Measurements from ENCODE around the gene ACAP1.

ACAP1 gene

DNA sequence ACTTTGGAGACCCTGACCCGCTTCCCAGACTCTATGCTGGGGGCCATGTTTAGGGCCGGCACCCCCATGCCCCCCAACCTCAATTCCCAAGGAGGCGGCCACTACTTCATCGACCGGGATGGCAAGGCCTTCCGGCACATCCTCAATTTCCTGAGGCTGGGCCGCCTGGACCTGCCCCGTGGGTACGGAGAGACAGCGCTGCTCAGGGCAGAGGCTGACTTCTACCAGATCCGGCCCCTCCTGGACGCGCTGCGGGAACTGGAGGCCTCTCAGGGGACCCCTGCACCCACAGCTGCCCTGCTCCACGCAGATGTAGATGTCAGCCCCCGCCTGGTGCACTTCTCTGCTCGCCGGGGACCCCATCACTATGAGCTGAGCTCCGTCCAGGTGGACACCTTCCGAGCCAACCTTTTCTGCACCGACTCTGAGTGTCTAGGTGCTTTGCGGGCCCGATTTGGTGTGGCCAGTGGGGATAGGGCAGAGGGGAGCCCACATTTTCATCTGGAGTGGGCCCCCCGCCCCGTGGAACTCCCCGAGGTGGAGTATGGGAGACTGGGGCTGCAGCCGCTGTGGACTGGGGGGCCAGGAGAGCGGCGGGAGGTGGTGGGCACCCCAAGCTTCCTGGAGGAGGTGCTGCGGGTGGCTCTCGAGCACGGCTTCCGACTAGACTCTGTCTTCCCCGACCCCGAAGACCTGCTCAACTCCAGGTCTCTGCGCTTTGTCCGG, 16.7 kb downstream of the ACAP1 start:
- TF ChIP-seq GATA2 (IDR thresholded peaks at IDR 0.05; ENCODE audit: low read depth, low read length) (no peak), GATA3 (IDR thresholded peaks at IDR 0.05; ENCODE audit: low read depth, low read length) (no peak)

- TF ChIP-seq GATA2 (IDR thresholded peaks at IDR 0.05; ENCODE audit: low read depth, low read length), result no peak
- TF ChIP-seq GATA3 (IDR thresholded peaks at IDR 0.05; ENCODE audit: low read depth, low read length), result no peak
Measured at GRCh38 chr17:7354262-7354843, 18.0 kb downstream of the ACAP1 start.

DNA sequence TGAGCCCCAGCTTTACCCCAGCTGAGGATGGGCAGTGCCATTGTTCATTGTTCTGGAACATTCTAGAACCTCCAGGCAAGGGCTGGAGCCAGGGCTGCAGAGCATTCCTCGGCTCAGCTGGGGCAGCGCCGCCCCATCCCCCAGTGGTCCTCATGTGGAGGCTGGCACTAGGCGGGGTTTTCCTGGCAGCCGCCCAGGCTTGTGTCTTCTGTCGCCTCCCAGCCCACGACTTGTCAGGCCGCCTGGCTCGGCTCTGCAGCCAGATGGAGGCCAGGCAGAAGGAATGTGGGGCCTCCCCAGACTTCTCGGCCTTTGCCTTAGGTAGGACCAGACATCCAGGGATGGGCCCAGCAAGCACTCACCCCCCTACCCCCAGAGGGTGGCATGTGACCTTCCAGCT, 18.7 kb downstream of the ACAP1 start, which contains the start of gene TMEM95:
Gene TMEM95 (plus strand): TSS at position 104 of the 400 bp plus-strand sequence. CDS start 49 bp downstream, at position 153.
- TF ChIP-seq GATA2 (IDR thresholded peaks at IDR 0.05; ENCODE audit: low read depth, low read length), result no peak
- no peak for TF ChIP-seq GATA3 (IDR thresholded peaks at IDR 0.05; ENCODE audit: low read depth, low read length)

DNA sequence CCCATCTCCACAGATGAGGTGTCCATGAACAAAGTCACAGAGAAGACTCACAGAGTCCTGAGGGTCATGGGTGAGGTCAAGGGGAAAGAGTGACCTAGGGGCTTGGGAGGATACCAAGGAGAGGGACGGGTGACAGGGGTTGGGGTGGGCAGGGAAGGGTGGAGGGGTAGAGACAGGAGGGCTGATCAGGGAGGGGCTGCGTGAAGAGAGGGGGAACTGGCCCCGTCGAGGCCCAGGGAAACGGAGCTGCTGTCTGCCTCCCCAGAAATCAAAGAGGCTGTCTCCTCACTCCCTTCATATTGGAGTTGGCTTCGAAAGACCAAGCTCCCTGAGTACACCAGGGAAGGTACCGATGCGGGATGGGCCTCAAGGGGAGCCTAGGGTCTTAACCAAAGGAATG, 19.2 kb downstream of the ACAP1 start:
- TF ChIP-seq GATA2 (IDR thresholded peaks at IDR 0.05; ENCODE audit: low read depth, low read length) (no peak), GATA3 (IDR thresholded peaks at IDR 0.05; ENCODE audit: low read depth, low read length) (no peak)

GRCh38 chr17:7356072-7356549, 19.8 kb downstream of the ACAP1 start:
- TF ChIP-seq GATA2 (IDR thresholded peaks at IDR 0.05; ENCODE audit: low read depth, low read length) (no peak), GATA3 (IDR thresholded peaks at IDR 0.05; ENCODE audit: low read depth, low read length) (no peak)

DNA sequence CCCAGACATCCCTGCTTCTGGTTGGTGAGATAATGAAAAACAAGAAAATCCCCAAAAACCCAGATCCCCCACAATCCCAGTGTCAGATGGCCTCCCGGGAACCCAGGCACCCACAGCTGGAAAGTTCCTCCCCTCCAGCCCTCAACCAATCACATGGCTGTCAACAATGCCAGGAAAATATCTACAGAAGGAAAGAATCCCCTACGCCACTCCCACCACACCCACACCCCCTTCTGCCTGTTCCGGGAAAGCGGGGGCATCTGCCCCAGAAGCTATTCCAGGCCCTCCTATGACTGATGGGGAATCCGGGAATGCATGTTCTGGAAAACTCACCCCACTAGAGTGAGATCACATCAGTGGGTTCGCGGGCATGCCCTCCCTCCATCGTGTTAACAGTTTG, 20.4 kb downstream of the ACAP1 start:
- TF ChIP-seq GATA2 (IDR thresholded peaks at IDR 0.05; ENCODE audit: low read depth, low read length), result no peak
- TF ChIP-seq GATA3 (IDR thresholded peaks at IDR 0.05; ENCODE audit: low read depth, low read length), result no peak

DNA sequence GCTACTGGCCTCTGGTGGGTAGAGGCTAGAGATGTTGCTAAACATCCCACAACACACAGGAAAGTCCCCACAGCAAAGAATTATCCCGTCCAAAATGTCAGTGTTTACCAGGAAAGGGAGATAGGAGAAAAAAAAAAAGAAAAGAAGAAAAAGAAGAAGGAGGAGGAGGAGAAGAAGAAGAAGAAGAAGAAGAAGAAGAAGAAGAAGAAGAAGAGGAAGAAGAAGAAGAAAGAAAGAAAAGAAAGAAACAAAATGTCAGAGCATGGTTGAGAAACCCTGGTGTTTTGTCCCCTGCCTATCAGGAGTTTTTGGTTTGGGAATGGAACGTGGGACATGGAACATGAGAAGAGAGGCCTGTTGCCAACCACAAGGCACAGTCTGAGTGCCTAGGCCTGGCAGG, 21.1 kb downstream of the ACAP1 start:
- TF ChIP-seq GATA2 (IDR thresholded peaks at IDR 0.05; ENCODE audit: low read depth, low read length), result no peak
- TF ChIP-seq GATA3 (IDR thresholded peaks at IDR 0.05; ENCODE audit: low read depth, low read length), result no peak

DNA sequence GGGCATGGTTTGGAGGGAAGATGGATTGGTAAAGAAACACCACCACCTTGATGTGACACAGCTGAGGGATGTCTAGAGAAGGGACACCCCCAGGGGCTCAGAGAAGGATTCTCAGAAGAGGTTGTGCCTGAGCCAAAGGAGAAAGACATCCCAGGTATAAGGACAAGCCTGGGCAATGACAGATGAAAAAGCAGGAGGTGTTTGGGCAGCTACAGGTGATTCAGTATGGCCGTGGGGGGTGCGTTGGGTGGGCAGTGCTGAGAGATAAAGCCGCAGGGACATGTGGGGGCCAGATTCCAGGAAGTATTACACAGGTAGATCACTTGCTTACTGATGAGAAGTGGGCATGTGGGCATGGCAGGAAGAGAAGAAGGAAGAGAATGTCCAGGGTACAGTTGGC, 25.6 kb downstream of the ACAP1 start:
- TF ChIP-seq GATA3 (IDR thresholded peaks at IDR 0.05; ENCODE audit: low read depth, low read length) (no peak), GATA2 (IDR thresholded peaks at IDR 0.05; ENCODE audit: low read depth, low read length) (no peak)

DNA sequence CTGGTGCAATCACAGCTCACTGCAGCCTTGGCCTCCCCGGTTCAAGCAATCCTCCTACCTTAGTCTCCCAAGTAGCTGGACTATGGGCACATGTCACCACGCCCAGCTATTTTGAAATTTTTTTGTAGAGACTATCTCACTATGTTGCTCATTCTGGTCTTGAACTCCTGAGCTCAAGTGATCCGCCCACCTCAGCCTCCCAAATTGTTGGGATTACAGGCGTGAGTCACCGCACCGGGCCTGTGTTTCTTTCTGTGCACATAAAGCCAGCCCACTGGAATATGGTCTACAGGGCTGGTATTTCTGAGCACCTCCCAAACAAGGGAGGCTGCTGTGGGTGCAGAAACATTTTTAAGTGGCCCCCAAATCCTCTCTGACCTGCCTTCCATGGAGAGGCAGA, 27.0 kb downstream of the ACAP1 start:
- TF ChIP-seq GATA3 (IDR thresholded peaks at IDR 0.05; ENCODE audit: low read depth, low read length) (no peak), GATA2 (IDR thresholded peaks at IDR 0.05; ENCODE audit: low read depth, low read length) (no peak)

DNA sequence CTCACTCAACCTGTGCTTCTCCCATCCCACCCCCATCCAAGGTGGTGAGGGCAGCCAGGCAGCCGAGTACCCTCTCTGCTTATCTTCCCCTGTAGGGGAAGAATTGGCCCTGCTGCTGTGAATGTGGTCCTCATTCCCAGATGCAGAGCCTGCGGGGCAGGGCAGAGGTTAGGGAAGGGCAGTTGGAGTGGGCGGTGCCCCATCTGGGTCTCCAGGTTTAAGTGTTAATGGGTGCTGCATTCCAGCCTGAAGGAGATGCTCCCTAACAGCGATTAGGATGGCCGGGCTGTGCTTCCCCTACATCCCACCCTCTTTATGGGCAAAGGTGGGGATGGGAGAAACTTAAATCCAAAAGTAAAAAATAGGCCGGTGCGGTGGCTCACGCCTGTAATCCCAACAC, 30.8 kb downstream of the ACAP1 start:
- TF ChIP-seq GATA2 (IDR thresholded peaks at IDR 0.05; ENCODE audit: low read depth, low read length) (no peak), GATA3 (IDR thresholded peaks at IDR 0.05; ENCODE audit: low read depth, low read length) (no peak)

- TF ChIP-seq GATA2 (IDR thresholded peaks at IDR 0.05; ENCODE audit: low read depth, low read length) (no peak), GATA3 (IDR thresholded peaks at IDR 0.05; ENCODE audit: low read depth, low read length) (no peak)
Measured at GRCh38 chr17:7367918-7368598, 31.7 kb downstream of the ACAP1 start.

GRCh38 chr17:7369825-7370224, 33.5 kb downstream of the ACAP1 start:
- no peak for TF ChIP-seq GATA2 (IDR thresholded peaks at IDR 0.05; ENCODE audit: low read depth, low read length)

- TF ChIP-seq GATA2 (IDR thresholded peaks at IDR 0.05; ENCODE audit: low read depth, low read length), result no peak
Measured at GRCh38 chr17:7370853-7371252, 34.5 kb downstream of the ACAP1 start.

- TF ChIP-seq GATA3 (IDR thresholded peaks at IDR 0.05; ENCODE audit: low read depth, low read length), result no peak
- TF ChIP-seq GATA2 (IDR thresholded peaks at IDR 0.05; ENCODE audit: low read depth, low read length), result no peak
Measured at GRCh38 chr17:7374353-7374752, 38.0 kb downstream of the ACAP1 start.

GRCh38 chr17:7379134-7379533, 42.8 kb downstream of the ACAP1 start:
- TF ChIP-seq GATA3 (IDR thresholded peaks at IDR 0.05; ENCODE audit: low read depth, low read length) (no peak), GATA2 (IDR thresholded peaks at IDR 0.05; ENCODE audit: low read depth, low read length) (no peak)

Measured in SH-SY5Y (cell line).